ENCODE results near the gene DOCK9.

The DOCK9 gene

GRCh38 chr13:98987275-98987674, 9.4 kb upstream of the DOCK9 start:
- in situ Hi-C loops (cut with MboI; ENCODE audit: low sequenced_read_pairs, unreplicated experiment) = no loop called here

GRCh38 chr13:98986226-98986846, 8.5 kb upstream of the DOCK9 start:
- no peak for TF ChIP-seq CTCF (IDR thresholded peaks at IDR 0.05; ENCODE audit: borderline replicate concordance, control extremely low read depth, extremely low read depth, insufficient read depth, missing control alignments)
- no peak for DNase-seq (ENCODE audit: low spot score)
- in situ Hi-C loops (cut with MboI; ENCODE audit: low sequenced_read_pairs, unreplicated experiment) = no loop called here

More at GRCh38 chr13:98987275-98987674, 9.4 kb upstream of the DOCK9 start:
- no peak for TF ChIP-seq CTCF (IDR thresholded peaks at IDR 0.05; ENCODE audit: borderline replicate concordance, control extremely low read depth, extremely low read depth, insufficient read depth, missing control alignments)
- DNase-seq (ENCODE audit: low spot score) = no peak

GRCh38 chr13:98985591-98985990, 7.7 kb upstream of the DOCK9 start:
- TF ChIP-seq CTCF (IDR thresholded peaks at IDR 0.05; ENCODE audit: borderline replicate concordance, control extremely low read depth, extremely low read depth, insufficient read depth, missing control alignments) = no peak
- DNase-seq (ENCODE audit: low spot score) = no peak
- in situ Hi-C loops (cut with MboI; ENCODE audit: low sequenced_read_pairs, unreplicated experiment) = no loop called here

GRCh38 chr13:98984983-98985382, 7.1 kb upstream of the DOCK9 start:
- DNase-seq (ENCODE audit: low spot score) = no peak
- TF ChIP-seq CTCF (IDR thresholded peaks at IDR 0.05; ENCODE audit: borderline replicate concordance, control extremely low read depth, extremely low read depth, insufficient read depth, missing control alignments) = no peak

GRCh38 chr13:98984118-98984517, 6.3 kb upstream of the DOCK9 start:
- TF ChIP-seq CTCF (IDR thresholded peaks at IDR 0.05; ENCODE audit: borderline replicate concordance, control extremely low read depth, extremely low read depth, insufficient read depth, missing control alignments) = no peak
- no peak for DNase-seq (ENCODE audit: low spot score)
- in situ Hi-C loops (cut with MboI; ENCODE audit: low sequenced_read_pairs, unreplicated experiment) = no loop called here

More at GRCh38 chr13:98984983-98985382, 7.1 kb upstream of the DOCK9 start:
- in situ Hi-C loops (cut with MboI; ENCODE audit: low sequenced_read_pairs, unreplicated experiment) = no loop called here

GRCh38 chr13:98983182-98983581, 5.3 kb upstream of the DOCK9 start:
- no peak for DNase-seq (ENCODE audit: low spot score)
- TF ChIP-seq CTCF (IDR thresholded peaks at IDR 0.05; ENCODE audit: borderline replicate concordance, control extremely low read depth, extremely low read depth, insufficient read depth, missing control alignments) = no peak
- in situ Hi-C loops (cut with MboI; ENCODE audit: low sequenced_read_pairs, unreplicated experiment) = no loop called here
